Activated naive CD4-positive, alpha-beta T cell treated with anti-CD3 and anti-CD28 coated beads, Interleukin-2, amount 50 U/mL, for 72 hours (primary cell): ENCODE data around the gene KRTAP5-9. TPM values are rescaled to one million over a fixed set of nuclear protein-coding genes. Genes with fewer than 3 reads are reported as not detected.
"Not testable (repeated sequence)": the region's sequence is repeated elsewhere in the genome, so short reads cannot be mapped to it uniquely, and the experiment has no call there.

ENCODE experiments used
- ATAC-seq, 2 donors: fragments of 150-1000 bp; cut with Tn5 transposase; 2 replicates each; pipeline ENCODE4 v1.10.0; 2021; ENCODE audit warnings: mild to moderate bottlenecking in 2 of 2, moderate library complexity in 2 of 2
- DNase-seq, 2 donors: peaks; one replicate each; pipeline ENCODE4 v3.0.0; 2021 to 2022; ENCODE audit warnings: low spot score in 2 of 2
- H3K27ac Mint-ChIP-seq, 2 donors: one replicate each; pipeline ENCODE4 v1.8.0; 2022; ENCODE audit warnings: mild to moderate bottlenecking in 2 of 2, mixed read lengths in 2 of 2
- H3K36me3 Mint-ChIP-seq, 2 donors: one replicate each; pipeline ENCODE4 v1.8.0; 2022; ENCODE audit warnings: mixed read lengths in 2 of 2
- H3K9me3 Mint-ChIP-seq, 2 donors: one replicate each; pipeline ENCODE4 v1.8.0; 2022; ENCODE audit warnings: mixed read lengths in 2 of 2
- total RNA-seq, 2 donors: library from RNA; stranded (reverse); gene quantifications; one replicate each; pipeline ENCODE4 v1.2.3, GENCODE V29; 2022

KRTAP5-9 gene
- total RNA-seq, 2 donors from 2014 or later = not detected

DNA sequence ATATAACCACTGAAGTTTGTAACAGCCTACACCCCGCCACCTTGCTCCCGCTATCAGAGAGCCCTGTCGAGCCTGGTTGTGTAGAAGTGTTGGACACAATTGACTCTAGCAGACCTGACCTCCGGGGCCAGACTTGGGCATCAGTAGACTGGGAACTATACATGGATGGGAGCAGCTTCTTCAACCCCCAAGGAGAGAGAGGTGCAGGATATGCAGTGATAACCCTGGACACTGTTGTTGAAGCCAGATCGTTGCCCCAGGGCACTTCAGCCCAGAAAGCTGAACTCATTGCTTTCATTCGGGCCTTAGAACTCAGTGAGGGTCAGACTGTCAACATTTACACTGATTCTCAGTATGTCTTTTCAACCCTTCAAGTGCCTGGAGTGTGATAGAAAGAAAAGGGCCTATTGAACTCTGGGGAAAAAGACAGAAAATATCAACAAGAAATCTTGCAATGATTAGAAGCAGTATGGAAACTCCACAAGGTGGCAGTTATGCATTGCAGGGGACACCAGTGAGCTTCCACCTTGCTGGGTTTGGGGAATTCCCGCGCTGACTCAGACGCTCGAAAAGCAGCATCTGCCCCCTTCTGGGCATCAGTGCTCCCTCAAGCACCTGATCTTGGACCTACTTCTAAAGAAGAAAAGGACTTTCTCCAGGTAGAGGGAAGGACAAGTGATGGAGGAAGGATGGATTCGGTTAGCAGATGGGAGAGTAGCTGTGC lies 40.8 kb downstream of the KRTAP5-9 start:
- not testable (repeated sequence) for H3K27ac Mint-ChIP-seq, H3K9me3 Mint-ChIP-seq, H3K36me3 Mint-ChIP-seq, ATAC-seq
- DNase-seq = peak in 1 of 2 donors; percentile 56

DNA sequence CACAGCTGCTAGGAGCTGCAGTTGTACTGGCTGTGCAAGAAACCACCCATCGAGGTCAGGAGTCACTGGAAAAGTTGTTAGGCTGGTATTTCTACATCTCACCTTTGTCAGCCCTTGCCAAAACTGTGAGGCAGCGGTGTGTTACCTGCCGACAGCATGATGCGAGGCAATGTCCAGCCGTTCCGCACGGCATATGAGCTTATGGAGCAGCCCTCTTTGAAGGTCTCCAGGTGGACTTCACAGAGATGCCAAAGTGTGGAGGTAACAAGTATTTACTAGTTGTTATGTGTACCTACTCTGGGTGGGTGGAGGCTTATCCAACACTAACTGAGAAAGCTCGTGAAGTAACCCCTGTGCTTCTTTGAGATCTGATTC lies 41.3 kb downstream of the KRTAP5-9 start:
- H3K9me3 Mint-ChIP-seq, H3K36me3 Mint-ChIP-seq: not testable (repeated sequence)

More for the DNA sequence above, 41.3 kb downstream of the KRTAP5-9 start:
- not testable (repeated sequence) for H3K27ac Mint-ChIP-seq, ATAC-seq, DNase-seq

Other genes with a start within 250 kb of the KRTAP5-9 start
- 10 to 100 TPM; 41.4 to 54.1 TPM for gene DHCR7, start 100.0 kb upstream of the KRTAP5-9 start, total RNA-seq
- 100 to 1,000 TPM; 102 to 135 TPM for gene NADSYN1, start 95.2 kb upstream of the KRTAP5-9 start, total RNA-seq
- not detected for gene KRTAP5-7, start 21.2 kb upstream of the KRTAP5-9 start, total RNA-seq
- not detected for gene KRTAP5-8, start 10.4 kb upstream of the KRTAP5-9 start, total RNA-seq
- gene KRTAP5-10, start 17.1 kb downstream of the KRTAP5-9 start, total RNA-seq = not detected
- gene KRTAP5-11, start 34.5 kb downstream of the KRTAP5-9 start, total RNA-seq = not detected